Smooth muscle cell (in vitro differentiated cells): Measurements from ENCODE around the gene ADAMTSL4. TPM values are rescaled to one million over a fixed set of nuclear protein-coding genes. Genes with fewer than 3 reads are reported as not detected.
A peak's percentile ranks its signal among the peaks of the same experiment; 100 is the strongest.

Experiments
- DNase-seq: peaks from one replicate; lab custom pipeline; 2025; ENCODE audit not compliant: unreplicated experiment; lab: John Stamatoyannopoulos, UW
- H2AFZ ChIP-seq: fragments of 200-600 bp; sonication (generic); 2 replicates; pipeline ENCODE4 v1.6.0; 2016; ENCODE audit warnings: antibody characterized with exemption, low read depth, mild to moderate bottlenecking
- H3F3A ChIP-seq: fragments of 200-600 bp; sonication (generic); 2 replicates; pipeline ENCODE4 v1.6.0; 2017; ENCODE audit warnings: antibody characterized with exemption, low read depth
- H3K27ac ChIP-seq: fragments of 200-600 bp; sonication (generic); 2 replicates; pipeline ENCODE4 v1.5.1; 2016; ENCODE audit warnings: low read depth, mild to moderate bottlenecking
- H3K27me3 ChIP-seq: fragments of 200-600 bp; sonication (generic); 2 replicates; pipeline ENCODE4 v1.6.1; 2016; ENCODE audit warnings: low read depth, mild to moderate bottlenecking
- H3K36me3 ChIP-seq: fragments of 200-600 bp; sonication (generic); 2 replicates; pipeline ENCODE4 v1.5.1; 2016; ENCODE audit warnings: low read depth
- H3K4me1 ChIP-seq: fragments of 200-600 bp; sonication (generic); 2 replicates; pipeline ENCODE4 v1.5.1; 2016; ENCODE audit warnings: low read depth
- H3K4me2 ChIP-seq: fragments of 200-600 bp; sonication (generic); 2 replicates; pipeline ENCODE4 v1.6.0; 2016; ENCODE audit warnings: mild to moderate bottlenecking
- H3K4me3 ChIP-seq: fragments of 200-600 bp; sonication (generic); 2 replicates; pipeline ENCODE4 v1.5.1; 2016; ENCODE audit warnings: mild to moderate bottlenecking
- H3K79me2 ChIP-seq: fragments of 200-600 bp; sonication (generic); 2 replicates; pipeline ENCODE4 v1.6.0; 2016; ENCODE audit warnings: low read depth, mild to moderate bottlenecking
- H3K9ac ChIP-seq: fragments of 200-600 bp; sonication (generic); 2 replicates; pipeline ENCODE4 v1.6.0; 2016; ENCODE audit warnings: low read depth
- H3K9me3 ChIP-seq: fragments of 200-600 bp; sonication (generic); replicated peaks from 2 replicates; pipeline ENCODE4 v1.5.1; 2016; ENCODE audit warnings: low read depth
- H4K20me1 ChIP-seq: fragments of 200-600 bp; sonication (generic); 2 replicates; pipeline ENCODE4 v1.6.0; 2016; ENCODE audit warnings: low read depth
- CTCF ChIP-seq: fragments of 200-600 bp; sonication (generic); IDR thresholded peaks from 2 replicates; pipeline ENCODE4 v1.5.1; 2017; ENCODE audit warnings: borderline replicate concordance, mild to moderate bottlenecking, antibody characterized with exemption; ENCODE audit not compliant: insufficient read depth, poor library complexity, severe bottlenecking
- WGBS: methylation state at CpG from one replicate; pipeline ENCODE4 v1.1.7; 2016; ENCODE audit warnings: low lambda C conversion rate; 5-methylcytosine and 5-hydroxymethylcytosine counted together
- polyA plus RNA-seq: library from polyadenylated mRNA; unstranded; fragments of >200 nt; fragmentation: Nextera tagmentation; extraction: Ambion mirVana; gene quantifications from 2 replicates; pipeline ENCODE4 v1.2.1, GENCODE V29; 2016
- total RNA-seq: library from RNA; depleted of rRNA; stranded (reverse); fragments of >200 nt; gene quantifications from 2 replicates; pipeline ENCODE4 v1.2.3, GENCODE V29; 2014

The ADAMTSL4 gene
- total and polyA plus RNA-seq, 2 experiments from 2014 or later = 6.4 to 8.4 TPM

GRCh38 chr1:150561974-150562445 lies 12.8 kb downstream of the ADAMTSL4 start:
- H3K4me1 ChIP-seq = peaks cover 37% of the 10 kb centered on the region
- H2AFZ ChIP-seq = no peak overlapping the region
- H3K9me3 ChIP-seq = no peaks in the 10 kb centered on the region
- peaks cover 16% of the 10 kb centered on the region for H4K20me1 ChIP-seq
- peak overlapping the region; percentile 84 for H3K4me2 ChIP-seq
- 3% methylated on average over 18 of the region's 18 CpGs for WGBS
- H3K9ac ChIP-seq = peak overlapping the region; percentile 94
- H3K27me3 ChIP-seq = no peaks in the 10 kb centered on the region
- DNase-seq = peak; percentile 77
- peak overlapping the region; percentile 60 for H3K4me3 ChIP-seq
- H3F3A ChIP-seq = peaks cover 34% of the 10 kb centered on the region
- H3K36me3 ChIP-seq = no peaks in the 10 kb centered on the region
- H3K79me2 ChIP-seq = peaks cover 42% of the 10 kb centered on the region
- no peak for TF ChIP-seq CTCF
- peak overlapping the region; percentile 96 for H3K27ac ChIP-seq

- Histone ChIP-seq H3K4me2 (peak overlapping the region; percentile 84), H3K36me3 (no peaks in the 10 kb centered on the region), H3K79me2 (peaks cover 46% of the 10 kb centered on the region), H3K4me3 (peak overlapping the region; percentile 60), H3F3A (peaks cover 40% of the 10 kb centered on the region), H3K9ac (peak overlapping the region; percentile 94), H2AFZ (no peak overlapping the region), H3K27me3 (no peaks in the 10 kb centered on the region), H3K9me3 (no peaks in the 10 kb centered on the region), H4K20me1 (peaks cover 21% of the 10 kb centered on the region), H3K4me1 (peaks cover 44% of the 10 kb centered on the region), H3K27ac (peak overlapping the region; percentile 96)
- TF ChIP-seq CTCF = no peak
- no peak for DNase-seq
- WGBS = 17% methylated on average over 4 of the region's 4 CpGs
Measured at GRCh38 chr1:150562446-150563339, 13.5 kb downstream of the ADAMTSL4 start.

- Histone ChIP-seq H3K27ac (peak overlapping the region; percentile 96), H3K79me2 (peaks cover 46% of the 10 kb centered on the region), H3K36me3 (no peaks in the 10 kb centered on the region), H4K20me1 (peaks cover 29% of the 10 kb centered on the region), H2AFZ (no peak overlapping the region), H3K9me3 (no peaks in the 10 kb centered on the region), H3K4me1 (peaks cover 52% of the 10 kb centered on the region), H3K27me3 (no peaks in the 10 kb centered on the region), H3F3A (peaks cover 46% of the 10 kb centered on the region), H3K4me3 (no peak overlapping the region), H3K9ac (no peak overlapping the region), H3K4me2 (peak overlapping the region; percentile 84)
- 47% methylated on average over 4 of the region's 4 CpGs for WGBS
- TF ChIP-seq CTCF = no peak
- no peak for DNase-seq
Measured at GRCh38 chr1:150563340-150564038, 14.3 kb downstream of the ADAMTSL4 start.
